H9 (cell line): ENCODE results near the gene IFNG-AS1. TPM values are rescaled to one million over a fixed set of nuclear protein-coding genes. Genes with fewer than 3 reads are reported as not detected.

ENCODE experiments used
- DNase-seq: peaks from one replicate; pipeline ENCODE4 v3.0.0-alpha.2; 2017
- H2AFZ ChIP-seq: one replicate; pipeline ENCODE4 v1.6.1; 2013; ENCODE audit warnings: mild to moderate bottlenecking, low read length, control low read depth, moderate library complexity
- H2AK5ac ChIP-seq: 2 replicates; pipeline ENCODE4 v1.6.1; 2013; ENCODE audit warnings: low read length, control low read depth, mixed read lengths; ENCODE audit not compliant: insufficient read length
- H2BK120ac ChIP-seq: one replicate; pipeline ENCODE4 v1.6.1; 2013; ENCODE audit warnings: low read depth, mild to moderate bottlenecking, low read length, control low read depth, inconsistent platforms; ENCODE audit not compliant: poor library complexity, severe bottlenecking
- H2BK12ac ChIP-seq: 2 replicates; pipeline ENCODE4 v1.6.1; 2013; ENCODE audit warnings: low read length, control low read depth, mixed read lengths, low read depth; ENCODE audit not compliant: insufficient read length
- H2BK15ac ChIP-seq: 2 replicates; pipeline ENCODE4 v1.6.1; 2013; ENCODE audit warnings: low read depth, low read length, control low read depth
- H2BK20ac ChIP-seq: one replicate; pipeline ENCODE4 v1.6.1; 2013; ENCODE audit warnings: low read depth, mild to moderate bottlenecking, low read length, control low read depth, inconsistent platforms; ENCODE audit not compliant: poor library complexity, severe bottlenecking
- H2BK5ac ChIP-seq: 2 replicates; pipeline ENCODE4 v1.6.1; 2013; ENCODE audit warnings: low read length, control low read depth, mixed read lengths; ENCODE audit not compliant: insufficient read length
- H3K14ac ChIP-seq: 2 replicates; pipeline ENCODE4 v1.6.1; 2013; ENCODE audit warnings: low read length, control low read depth; ENCODE audit not compliant: insufficient read depth
- H3K18ac ChIP-seq: 2 replicates; pipeline ENCODE4 v1.6.1; 2013; ENCODE audit warnings: low read depth, mild to moderate bottlenecking, mixed read lengths, low read length, control low read depth; ENCODE audit not compliant: insufficient read length
- H3K23ac ChIP-seq: 2 replicates; pipeline ENCODE4 v1.6.1; 2013; ENCODE audit warnings: low read length, control low read depth, mixed read lengths, low read depth; ENCODE audit not compliant: insufficient read length
- H3K23me2 ChIP-seq: 2 replicates; pipeline ENCODE4 v1.6.1; 2013; ENCODE audit warnings: low read depth, mild to moderate bottlenecking, mixed read lengths, low read length, control low read depth; ENCODE audit not compliant: insufficient read length, poor library complexity, severe bottlenecking
- H3K27ac ChIP-seq: 2 replicates; pipeline ENCODE4 v1.5.1; 2013; ENCODE audit warnings: low read length, control low read depth, mixed read lengths, low read depth; ENCODE audit not compliant: insufficient read length
- H3K27me3 ChIP-seq: 2 replicates; pipeline ENCODE4 v1.6.1; 2013; ENCODE audit warnings: low read length, control low read depth, inconsistent platforms; ENCODE audit not compliant: insufficient read depth
- H3K4ac ChIP-seq: 2 replicates; pipeline ENCODE4 v1.6.1; 2013; ENCODE audit warnings: low read depth, mild to moderate bottlenecking, control low read depth, inconsistent platforms, low read length, moderate library complexity
- H3K4me1 ChIP-seq: 2 replicates; pipeline ENCODE4 v1.6.1; 2013; ENCODE audit warnings: low read length, control low read depth, inconsistent platforms; ENCODE audit not compliant: insufficient read depth
- H3K4me2 ChIP-seq: 2 replicates; pipeline ENCODE4 v1.6.1; 2013; ENCODE audit warnings: low read length, control low read depth, mixed read lengths; ENCODE audit not compliant: insufficient read length, insufficient read depth
- H3K56ac ChIP-seq: 2 replicates; pipeline ENCODE4 v1.6.1; 2013; ENCODE audit warnings: low read depth, mild to moderate bottlenecking, mixed read lengths, low read length, control low read depth; ENCODE audit not compliant: insufficient read length
- H3K79me1 ChIP-seq: 2 replicates; pipeline ENCODE4 v1.6.1; 2013; ENCODE audit warnings: low read depth, mild to moderate bottlenecking, moderate library complexity, low read length, control low read depth, inconsistent platforms; ENCODE audit not compliant: insufficient read depth, poor library complexity, severe bottlenecking
- H3K79me2 ChIP-seq: 2 replicates; pipeline ENCODE4 v1.6.1; 2013; ENCODE audit warnings: low read length, control low read depth, inconsistent platforms; ENCODE audit not compliant: insufficient read depth
- H3K9ac ChIP-seq: 2 replicates; pipeline ENCODE4 v1.6.1; 2013; ENCODE audit warnings: low read length, control low read depth, mixed read lengths; ENCODE audit not compliant: insufficient read length; ENCODE audit errors: extremely low read depth
- H3K9me3 ChIP-seq: one replicate; pipeline ENCODE4 v1.6.1; 2013; ENCODE audit warnings: low read depth, low read length, inconsistent platforms; ENCODE audit not compliant: control insufficient read depth
- H3T11ph ChIP-seq: one replicate; pipeline ENCODE4 v1.6.1; 2013; ENCODE audit warnings: mild to moderate bottlenecking, low read length, control low read depth, inconsistent platforms
- H4K20me1 ChIP-seq: one replicate; pipeline ENCODE4 v1.6.1; 2013; ENCODE audit not compliant: control insufficient read depth, insufficient read length, insufficient read depth
- H4K5ac ChIP-seq: 2 replicates; pipeline ENCODE4 v1.6.1; 2013; ENCODE audit warnings: low read depth, mild to moderate bottlenecking, mixed read lengths, low read length, control low read depth; ENCODE audit not compliant: insufficient read length
- H4K8ac ChIP-seq: replicated peaks from 2 replicates; pipeline ENCODE4 v1.6.1; 2013; ENCODE audit warnings: low read length, control low read depth, mixed read lengths, low read depth; ENCODE audit not compliant: insufficient read length
- H4K91ac ChIP-seq: 2 replicates; pipeline ENCODE4 v1.6.1; 2013; ENCODE audit warnings: low read depth, mild to moderate bottlenecking, moderate library complexity, mixed read lengths, low read length, control low read depth; ENCODE audit not compliant: insufficient read length
- H3K27ac Mint-ChIP-seq, 3 experiments: 2 replicates in 2 of 3; 3 replicates in 1 of 3; pipeline ENCODE4 v1.8.0; 2020 to 2021; ENCODE audit warnings: mixed read lengths in 3 of 3, mild to moderate bottlenecking in 1 of 3, moderate library complexity in 1 of 3
- H3K27me3 Mint-ChIP-seq: 2 replicates; pipeline ENCODE4 v1.8.0; 2021; ENCODE audit warnings: low read depth, mild to moderate bottlenecking, moderate library complexity, mixed read lengths
- H3K36me3 Mint-ChIP-seq, 3 experiments: 2 replicates in 2 of 3; 3 replicates in 1 of 3; pipeline ENCODE4 v1.8.0; 2020 to 2021; ENCODE audit warnings: low read depth in 3 of 3, mixed read lengths in 3 of 3; ENCODE audit not compliant: insufficient read depth in 1 of 3
- H3K4me1 Mint-ChIP-seq, 2 experiments: 2 replicates each; pipeline ENCODE4 v1.8.0; 2020; ENCODE audit warnings: mixed read lengths in 2 of 2
- H3K4me3 Mint-ChIP-seq, 2 experiments: 2 replicates in 1 of 2; 3 replicates in 1 of 2; pipeline ENCODE4 v1.8.0; 2020 to 2021; ENCODE audit warnings: mild to moderate bottlenecking in 2 of 2, mixed read lengths in 2 of 2, moderate library complexity in 1 of 2
- H3K9me3 Mint-ChIP-seq, 2 experiments: 2 replicates in 1 of 2; 3 replicates in 1 of 2; pipeline ENCODE4 v1.8.0; 2020; ENCODE audit warnings: mild to moderate bottlenecking in 2 of 2, mixed read lengths in 2 of 2, moderate library complexity in 1 of 2
- CTCF ChIP-seq: fragments of 200-600 bp; sonication (generic); conservative IDR thresholded peaks from 3 replicates; pipeline ENCODE4 v1.8.0; 2021; ENCODE audit warnings: antibody characterized with exemption, mild to moderate bottlenecking
- WGBS: extraction: QIAGEN DNeasy Blood & Tissue Kit; methylation state at CpG from one replicate; pipeline ENCODE4 v1.1.7; 2013; ENCODE audit warnings: missing lambda C conversion rate, low lambda C conversion rate, mixed read lengths; ENCODE audit not compliant: insufficient read length; ENCODE audit errors: extremely low coverage; 5-methylcytosine and 5-hydroxymethylcytosine counted together
- total RNA-seq: library from RNA; stranded (reverse); gene quantifications from 2 replicates; pipeline ENCODE4 v1.2.1, GENCODE V29; 2021

The IFNG-AS1 gene
- total RNA-seq, 1 experiment from 2014 or later: not detected

- no peak overlapping the region for H3K27ac Mint-ChIP-seq
Observed at GRCh38 chr12:67964456-67964855, 24.8 kb upstream of the IFNG-AS1 start.

More at GRCh38 chr12:67964456-67964855, 24.8 kb upstream of the IFNG-AS1 start:
- no CpG with 5 or more reads among the region's 1 CpG for WGBS
- Mint-ChIP-seq H3K27me3 (no peaks in the 10 kb centered on the region; the same call in 1 of the 2 replicates), H3K4me1 (no peaks in the 10 kb centered on the region), H3K36me3 (no peaks in the 10 kb centered on the region), H3K9me3 (no peaks in the 10 kb centered on the region), H3K4me3 (no peak overlapping the region)
- no peak overlapping the region for H3K4me2 ChIP-seq
- no peak for TF ChIP-seq CTCF
- H3K9me3 ChIP-seq: no peaks in the 10 kb centered on the region
- H3K79me1 ChIP-seq: no peaks in the 10 kb centered on the region
- no peak overlapping the region for H3K27ac ChIP-seq
- H4K8ac ChIP-seq: no peak overlapping the region
- H3K18ac ChIP-seq: no peak overlapping the region
- H2BK20ac ChIP-seq: no peak overlapping the region
- no peak overlapping the region for H2BK5ac ChIP-seq
- H2AFZ ChIP-seq: no peak overlapping the region
- H2BK120ac ChIP-seq: no peak overlapping the region
- no peaks in the 10 kb centered on the region for H3K4me1 ChIP-seq
- H3K79me2 ChIP-seq: no peaks in the 10 kb centered on the region
- no peak overlapping the region for H2BK15ac ChIP-seq
- no peak overlapping the region for H2AK5ac ChIP-seq
- H4K5ac ChIP-seq: no peak overlapping the region
- no peak overlapping the region for H3K23ac ChIP-seq
- no peak overlapping the region for H3K56ac ChIP-seq
- no peak overlapping the region for H3T11ph ChIP-seq
- H3K4ac ChIP-seq: no peak overlapping the region
- no peak overlapping the region for H4K91ac ChIP-seq
- no peak overlapping the region for H3K14ac ChIP-seq
- H2BK12ac ChIP-seq: no peak overlapping the region
- H3K9ac ChIP-seq: no peak overlapping the region
- H4K20me1 ChIP-seq: no peaks in the 10 kb centered on the region
- H3K27me3 ChIP-seq: no peaks in the 10 kb centered on the region
- no peak for DNase-seq
- no peaks in the 10 kb centered on the region for H3K23me2 ChIP-seq
